Measurements from ENCODE around the gene PPHLN1. TPM values are rescaled to one million over a fixed set of nuclear protein-coding genes. Genes with fewer than 3 reads are reported as not detected.
"Not testable (repeated sequence)": the region's sequence is repeated elsewhere in the genome, so short reads cannot be mapped to it uniquely, and the experiment has no call there.

Gene PPHLN1
- total RNA-seq, 1 donor from 2014 or later = 1.7 TPM

GRCh38 chr12:42323856-42324255 is 2.1 kb upstream of the PPHLN1 start:
- Histone ChIP-seq H3K9me3 (no peaks in the 10 kb centered on the region), H3K27me3 (no peaks in the 10 kb centered on the region), H3K4me1 (peaks cover 0 to 13% of the 10 kb centered on the region in 2 donors), H3K36me3 (peaks cover 0 to 9% of the 10 kb centered on the region in 2 donors), H3K27ac (no peak overlapping the region), H3K4me3 (no peak overlapping the region)
- no peak for DNase-seq (ENCODE audit: low spot score in 2 of 2)
- TF ChIP-seq, protein P1, sequence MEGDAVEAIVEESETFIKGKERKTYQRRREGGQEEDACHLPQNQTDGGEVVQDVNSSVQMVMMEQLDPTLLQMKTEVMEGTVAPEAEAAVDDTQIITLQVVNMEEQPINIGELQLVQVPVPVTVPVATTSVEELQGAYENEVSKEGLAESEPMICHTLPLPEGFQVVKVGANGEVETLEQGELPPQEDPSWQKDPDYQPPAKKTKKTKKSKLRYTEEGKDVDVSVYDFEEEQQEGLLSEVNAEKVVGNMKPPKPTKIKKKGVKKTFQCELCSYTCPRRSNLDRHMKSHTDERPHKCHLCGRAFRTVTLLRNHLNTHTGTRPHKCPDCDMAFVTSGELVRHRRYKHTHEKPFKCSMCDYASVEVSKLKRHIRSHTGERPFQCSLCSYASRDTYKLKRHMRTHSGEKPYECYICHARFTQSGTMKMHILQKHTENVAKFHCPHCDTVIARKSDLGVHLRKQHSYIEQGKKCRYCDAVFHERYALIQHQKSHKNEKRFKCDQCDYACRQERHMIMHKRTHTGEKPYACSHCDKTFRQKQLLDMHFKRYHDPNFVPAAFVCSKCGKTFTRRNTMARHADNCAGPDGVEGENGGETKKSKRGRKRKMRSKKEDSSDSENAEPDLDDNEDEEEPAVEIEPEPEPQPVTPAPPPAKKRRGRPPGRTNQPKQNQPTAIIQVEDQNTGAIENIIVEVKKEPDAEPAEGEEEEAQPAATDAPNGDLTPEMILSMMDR (IDR thresholded peaks at IDR 0.05) = no peak
- intact Hi-C loops (cut with DNase I) = loop anchor here (10.0 kb wide), 1 partner anchor 261 kb away; the partner anchor contains the start of gene PRICKLE1

DNA sequence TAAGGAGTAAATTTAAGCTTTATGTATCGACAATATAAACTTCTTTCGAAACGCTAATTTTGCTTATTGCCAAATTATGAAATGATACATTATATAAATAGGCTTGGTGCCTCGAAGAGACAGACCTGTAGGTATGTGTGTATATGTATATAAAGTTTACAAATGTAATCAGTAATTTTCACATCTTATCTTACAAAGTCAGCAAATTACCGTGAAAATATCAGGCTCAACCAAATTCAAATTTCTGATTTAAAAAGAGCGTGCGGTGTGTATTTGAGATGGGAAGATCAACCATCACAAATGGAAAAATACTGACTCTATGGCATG is 678 bp upstream of the PPHLN1 start:
- TF ChIP-seq, protein P1 (IDR thresholded peaks at IDR 0.05) = no peak
- DNase-seq (ENCODE audit: low spot score in 2 of 2) = no peak
- intact Hi-C loops (cut with DNase I) = loop anchor here (5.0 to 10.0 kb wide), 2 partner anchors 260 to 1432 kb away; partner anchors contain the start of genes IRAK4, PRICKLE1 and PUS7L
- H3K36me3 ChIP-seq = peaks cover 0 to 6% of the 10 kb centered on the region in 2 donors
- no peaks in the 10 kb centered on the region for H3K9me3 ChIP-seq
- H3K4me1 ChIP-seq = peaks cover 0 to 13% of the 10 kb centered on the region in 2 donors
- peak overlapping the region; percentile 78 to 82 for H3K4me3 ChIP-seq
- peak overlapping the region; percentile 84 to 89 for H3K27ac ChIP-seq
- no peaks in the 10 kb centered on the region for H3K27me3 ChIP-seq

GRCh38 chr12:42326541-42327226 is 717 bp downstream of the PPHLN1 start:
- no peak for DNase-seq (ENCODE audit: low spot score in 2 of 2)
- peak overlapping the region; percentile 84 to 89 for H3K27ac ChIP-seq
- no peaks in the 10 kb centered on the region for H3K27me3 ChIP-seq
- TF ChIP-seq, protein P1 (IDR thresholded peaks at IDR 0.05) = no peak
- H3K4me1 ChIP-seq = peaks cover 0 to 13% of the 10 kb centered on the region in 2 donors
- intact Hi-C loops (cut with DNase I) = loop anchor here (2.0 to 10.0 kb wide), 3 partner anchors 90 to 1431 kb away; partner anchors contain the start of genes IRAK4, PRICKLE1 and PUS7L
- no peaks in the 10 kb centered on the region for H3K9me3 ChIP-seq
- peak overlapping the region; percentile 78 to 82 for H3K4me3 ChIP-seq
- H3K36me3 ChIP-seq = no peaks in the 10 kb centered on the region

DNA sequence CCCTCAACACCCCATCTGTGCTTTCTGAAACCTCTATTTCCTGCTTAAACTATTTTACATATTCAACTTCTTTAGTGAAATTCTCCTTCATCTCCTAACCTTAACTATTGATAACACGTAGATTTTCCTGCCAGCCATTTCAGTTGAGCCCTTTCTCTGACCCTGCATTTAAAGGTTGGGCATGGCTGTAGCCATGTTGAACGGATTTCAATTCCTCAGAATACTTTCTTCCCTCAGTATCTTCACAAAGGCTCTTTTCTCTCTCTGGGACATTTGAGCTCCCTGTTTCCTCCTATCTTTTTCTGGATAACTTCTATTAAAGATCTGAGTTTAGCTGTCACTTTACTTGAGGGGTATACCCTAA is 1.2 kb downstream of the PPHLN1 start:
- no peaks in the 10 kb centered on the region for H3K9me3 ChIP-seq
- DNase-seq (ENCODE audit: low spot score in 2 of 2) = no peak
- no peaks in the 10 kb centered on the region for H3K36me3 ChIP-seq
- H3K4me3 ChIP-seq = peak overlapping the region; percentile 78 to 82
- peak overlapping the region in 1 of 2 donors; percentile 89 for H3K27ac ChIP-seq
- TF ChIP-seq, protein P1 (IDR thresholded peaks at IDR 0.05) = no peak
- intact Hi-C loops (cut with DNase I) = loop anchor here (2.0 to 10.0 kb wide), 3 partner anchors 90 to 1430 kb away; partner anchors contain the start of genes IRAK4, PRICKLE1 and PUS7L
- H3K4me1 ChIP-seq = peaks cover 0 to 15% of the 10 kb centered on the region in 2 donors
- no peaks in the 10 kb centered on the region for H3K27me3 ChIP-seq

DNA sequence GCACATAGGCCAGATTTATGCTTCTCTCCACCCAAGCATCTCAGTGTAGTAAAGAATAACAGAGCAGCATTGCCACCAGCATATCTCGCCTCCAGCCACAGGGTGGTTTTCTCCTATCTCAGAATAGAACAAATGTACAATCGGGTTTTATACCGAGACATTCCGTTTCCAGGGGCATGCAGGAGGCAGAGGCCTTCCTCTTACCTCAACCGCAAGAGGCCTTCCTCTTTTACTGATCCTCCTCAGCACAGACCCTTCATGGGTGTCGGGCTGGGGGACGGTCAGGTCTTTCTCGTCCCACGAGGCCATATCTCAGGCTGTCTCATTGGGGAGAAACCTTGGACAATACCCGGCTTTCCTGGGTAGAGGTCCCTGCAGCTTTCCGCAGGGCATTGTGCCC is 4.1 kb downstream of the PPHLN1 start:
- intact Hi-C loops (cut with DNase I) = loop anchor here (5.0 kb wide), 1 partner anchor 643 kb away; no protein-coding TSS in a partner anchor
- H3K4me1 ChIP-seq = peaks cover 0 to 15% of the 10 kb centered on the region in 2 donors
- H3K9me3 ChIP-seq; H3K4me3 ChIP-seq; DNase-seq (ENCODE audit: low spot score in 2 of 2); H3K27me3 ChIP-seq; H3K27ac ChIP-seq; H3K36me3 ChIP-seq: not testable (repeated sequence)

All from ascending aorta (tissue), 2 donors.